HG02798 (cell line): ENCODE results near the gene KSR2.

ENCODE experiments used
- ATAC-seq: cut with Tn5 transposase; IDR thresholded peaks from one replicate; pipeline ENCODE4 v1.9.1; 2021; ENCODE audit warnings: mild to moderate bottlenecking; ENCODE audit not compliant: unreplicated experiment, poor library complexity

The KSR2 gene

DNA sequence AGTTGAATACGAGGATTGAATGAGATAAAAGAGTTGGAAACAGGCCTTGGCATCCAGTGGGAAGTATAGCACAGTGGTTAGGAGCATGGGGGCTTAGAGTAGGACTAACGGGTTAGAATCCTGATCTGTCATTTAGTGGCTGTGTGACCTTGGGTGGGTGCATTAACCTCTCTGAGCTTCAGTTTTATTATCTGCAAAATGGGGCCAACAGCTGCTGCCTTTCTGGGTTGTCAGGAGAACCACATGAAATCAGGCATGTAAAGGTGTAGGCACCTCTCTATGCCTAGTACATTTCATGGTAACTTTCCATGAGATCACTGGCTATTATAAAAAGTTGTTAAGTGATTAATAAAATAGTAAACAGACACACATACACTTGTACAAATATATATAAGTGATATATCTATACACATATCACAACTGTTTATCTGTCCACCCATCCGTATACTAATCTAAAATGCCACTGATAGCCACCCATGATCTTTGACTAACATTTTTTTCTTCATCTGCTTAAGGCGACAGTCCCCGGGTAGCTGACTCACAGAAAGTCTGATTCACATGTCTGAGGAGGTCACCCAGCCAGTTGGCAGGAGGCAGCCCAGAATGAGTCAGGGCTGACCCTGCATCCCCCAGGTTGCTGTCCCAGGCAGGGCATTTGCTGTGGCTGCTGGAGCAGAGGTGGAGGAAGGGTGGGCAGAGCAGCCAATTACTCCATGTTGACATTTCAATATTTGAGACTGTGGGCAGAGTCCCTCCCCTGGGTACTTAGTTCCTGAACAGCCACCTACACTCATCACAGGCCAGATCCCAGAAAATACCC, 481.7 kb downstream of the KSR2 start:
- no peak for ATAC-seq

GRCh38 chr12:117485984-117486839, 482.6 kb downstream of the KSR2 start:
- ATAC-seq = no peak

- no peak for ATAC-seq
Observed at GRCh38 chr12:117484901-117485300, 483.9 kb downstream of the KSR2 start.

DNA sequence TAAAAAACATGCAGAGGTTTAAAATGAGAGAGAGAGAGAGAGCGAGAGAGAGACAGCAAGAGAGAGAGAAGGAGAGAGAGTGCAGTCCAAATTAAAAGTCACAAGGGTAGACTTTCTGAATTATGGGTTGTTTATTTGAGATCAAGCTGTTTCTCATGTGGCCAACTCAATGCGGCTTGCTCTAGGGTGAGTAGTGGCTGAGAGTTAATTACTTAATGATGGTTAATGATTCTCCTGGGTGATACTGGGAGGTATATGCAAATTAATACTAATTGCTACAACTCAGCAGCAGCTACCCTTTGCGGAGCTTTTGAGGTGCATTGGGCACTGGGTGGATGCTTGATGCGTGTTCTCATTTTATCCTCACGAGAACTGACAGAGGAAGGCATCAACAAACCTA, 485.3 kb downstream of the KSR2 start:
- no peak for ATAC-seq

GRCh38 chr12:117481470-117481869, 487.3 kb downstream of the KSR2 start:
- ATAC-seq = no peak

DNA sequence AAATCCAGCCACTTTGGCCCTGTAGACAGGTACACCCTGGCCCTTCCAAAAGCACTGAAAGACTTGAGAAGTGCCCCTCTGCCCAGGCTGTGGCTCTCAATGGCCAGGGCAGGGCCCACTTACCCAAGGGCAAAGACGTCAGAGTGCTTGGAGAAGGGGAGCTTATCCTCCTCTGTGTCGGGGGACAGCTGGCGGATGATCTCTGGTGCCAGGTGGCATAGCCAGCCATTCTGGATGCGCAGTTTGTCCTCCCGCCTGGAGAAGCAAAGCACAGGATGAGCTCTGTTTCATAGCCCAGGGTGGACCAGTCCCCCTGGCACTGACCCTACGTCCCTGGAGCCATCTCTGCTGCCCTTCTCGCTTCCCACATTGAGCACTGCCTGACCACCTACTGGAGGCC, 492.4 kb downstream of the KSR2 start:
- ATAC-seq = no peak

DNA sequence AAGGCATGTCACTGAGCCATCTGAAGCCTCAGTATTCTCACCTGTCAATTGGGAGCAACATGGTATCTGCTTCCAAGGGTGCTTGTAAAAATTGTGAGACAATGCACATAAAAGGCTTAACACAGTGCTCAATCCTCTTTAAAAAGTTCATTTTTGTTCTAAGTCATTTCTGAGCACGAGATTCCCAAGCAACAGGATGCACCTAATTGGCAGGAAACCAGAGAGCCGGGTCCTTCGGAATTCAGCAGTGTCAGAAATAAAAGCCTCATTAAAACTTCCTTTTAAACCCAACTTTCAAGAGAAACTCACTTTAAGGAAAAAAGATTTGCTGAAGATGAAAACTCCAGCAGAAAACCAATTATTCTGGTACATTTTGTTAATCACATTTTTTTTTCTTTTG, 494.9 kb downstream of the KSR2 start:
- no peak for ATAC-seq

DNA sequence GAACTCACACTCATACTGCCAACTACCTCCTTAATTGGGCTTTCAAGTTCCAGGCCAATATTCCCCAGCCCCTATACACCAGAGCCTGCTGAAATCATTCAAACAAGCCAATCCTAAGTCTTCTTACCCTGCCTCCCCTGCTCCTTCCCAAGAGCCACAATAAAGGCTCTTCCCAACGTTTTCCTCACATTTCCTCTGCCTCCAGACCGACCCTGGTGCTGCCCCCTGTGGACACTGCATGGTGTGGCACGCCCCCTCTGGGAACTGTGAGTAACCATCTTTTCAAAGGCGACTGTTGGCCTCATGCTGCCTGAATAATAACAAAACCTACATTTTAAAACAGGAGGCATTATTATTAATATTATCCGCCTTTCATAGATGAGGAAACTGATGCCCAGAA, 495.8 kb downstream of the KSR2 start:
- ATAC-seq = no peak

DNA sequence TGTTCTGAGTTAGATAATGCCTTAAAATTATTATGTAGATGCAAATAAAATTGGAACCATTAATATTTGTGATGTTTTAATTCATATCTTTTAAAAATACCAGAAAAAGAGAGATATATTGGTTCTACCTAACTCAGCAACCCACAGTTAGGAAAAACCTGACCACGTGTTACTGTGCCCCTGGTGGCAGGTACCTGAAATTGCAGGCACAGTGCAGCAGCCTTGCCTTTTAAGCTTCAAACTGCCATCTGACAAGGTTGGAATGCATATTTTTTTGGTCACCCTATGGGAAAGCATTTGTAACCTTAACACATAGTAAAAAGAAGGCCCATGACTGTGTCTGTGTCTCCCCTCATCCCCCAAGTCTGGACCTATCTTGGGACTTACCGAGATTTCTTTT, 498.0 kb downstream of the KSR2 start:
- ATAC-seq = no peak

DNA sequence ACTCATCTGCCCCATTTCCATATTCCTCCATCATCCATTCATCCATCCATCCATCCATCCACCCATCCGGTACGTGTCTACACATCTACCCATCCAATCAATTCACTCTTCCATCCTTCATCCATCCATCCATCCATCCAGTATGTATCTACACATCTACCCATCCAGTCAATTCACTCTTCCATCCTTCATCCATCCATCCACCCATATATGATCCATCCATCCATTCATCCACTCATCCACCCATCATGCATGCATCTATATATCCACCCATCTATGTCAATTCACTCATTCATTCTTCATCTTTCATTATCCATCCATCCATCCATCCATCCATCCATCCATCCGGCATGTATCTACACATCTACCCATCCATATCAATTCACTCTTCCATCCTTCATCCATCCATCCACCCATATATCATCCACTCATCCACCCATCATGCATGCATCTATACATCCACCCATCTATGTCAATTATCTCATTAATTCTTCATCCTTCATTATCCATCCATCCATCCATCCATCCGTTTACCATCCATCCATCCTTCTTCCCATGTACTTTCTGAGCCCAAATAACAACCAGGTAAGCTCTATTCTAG, 498.8 kb downstream of the KSR2 start:
- no peak for ATAC-seq

DNA sequence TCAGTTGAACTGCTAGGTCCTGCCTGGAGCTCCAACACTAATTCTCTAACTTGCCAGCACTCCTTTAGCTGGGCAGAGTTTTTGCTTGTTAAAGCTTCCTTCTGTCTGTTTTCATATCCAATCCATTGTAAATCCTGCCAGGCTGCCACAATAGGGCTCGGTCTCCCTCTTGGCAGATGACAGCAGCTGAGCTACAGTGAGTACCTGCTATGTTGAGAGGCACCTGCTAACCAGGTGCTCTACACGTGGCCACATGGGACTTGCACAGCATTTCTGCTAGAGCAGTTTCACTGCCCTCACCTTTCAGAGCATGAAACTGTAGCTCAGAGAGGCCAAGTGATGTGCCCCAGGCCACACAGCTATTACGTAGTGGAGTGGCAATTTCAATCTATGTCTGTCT, 500.8 kb downstream of the KSR2 start:
- no peak for ATAC-seq

DNA sequence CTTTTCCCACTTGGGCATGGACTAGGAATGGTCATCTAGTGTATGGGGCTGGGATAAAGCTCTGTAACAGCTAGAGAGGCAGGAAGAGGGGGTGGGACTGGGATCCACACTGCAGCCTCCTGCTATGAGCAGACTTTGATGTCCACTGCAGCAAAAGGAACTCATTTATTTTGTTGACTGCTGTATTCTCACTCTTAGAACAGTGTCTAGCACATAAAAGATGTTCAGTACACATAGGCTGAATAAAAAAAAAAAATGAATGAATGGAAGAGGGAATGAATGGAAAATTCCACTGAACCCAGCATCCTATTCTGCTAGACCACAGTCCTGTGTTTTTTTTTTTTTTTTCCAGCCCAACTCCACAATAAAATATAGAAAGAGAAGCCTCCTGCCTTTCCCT, 501.2 kb downstream of the KSR2 start:
- no peak for ATAC-seq

DNA sequence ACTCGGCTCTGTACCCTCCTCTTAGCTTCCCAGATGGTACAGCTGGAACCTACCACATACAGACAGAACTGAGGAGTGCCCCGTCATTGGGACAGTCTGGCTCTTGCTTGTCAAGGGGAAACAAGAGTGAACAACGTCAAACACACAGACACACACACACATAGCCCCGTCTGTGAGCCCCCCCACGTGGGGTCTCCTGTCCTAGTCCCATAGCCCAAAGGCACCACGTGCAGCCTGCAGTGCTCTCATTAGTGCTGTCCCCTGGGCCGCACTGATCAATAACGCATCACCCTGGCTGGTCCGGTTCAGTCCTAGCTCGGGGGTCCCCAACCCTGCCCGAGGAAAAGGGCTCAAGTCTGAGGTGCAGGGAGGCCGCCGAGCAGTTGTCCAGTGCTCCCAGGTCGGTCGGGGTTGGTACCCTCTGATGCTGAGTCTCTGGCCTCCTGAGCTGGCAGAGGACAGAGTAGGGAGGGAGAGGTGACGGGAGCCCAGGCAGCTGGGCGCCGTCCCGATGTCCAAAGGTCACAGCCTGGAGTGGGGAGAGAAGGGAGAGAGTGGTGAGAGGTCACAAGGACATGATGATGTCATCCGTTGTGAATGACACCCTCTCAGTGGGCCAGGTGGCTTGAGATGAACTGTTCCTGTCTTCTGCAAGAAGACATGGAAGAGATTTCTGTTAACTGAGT, 502.0 kb downstream of the KSR2 start:
- ATAC-seq = no peak

- no peak for ATAC-seq
Observed at GRCh38 chr12:117461732-117462131, 507.1 kb downstream of the KSR2 start.

DNA sequence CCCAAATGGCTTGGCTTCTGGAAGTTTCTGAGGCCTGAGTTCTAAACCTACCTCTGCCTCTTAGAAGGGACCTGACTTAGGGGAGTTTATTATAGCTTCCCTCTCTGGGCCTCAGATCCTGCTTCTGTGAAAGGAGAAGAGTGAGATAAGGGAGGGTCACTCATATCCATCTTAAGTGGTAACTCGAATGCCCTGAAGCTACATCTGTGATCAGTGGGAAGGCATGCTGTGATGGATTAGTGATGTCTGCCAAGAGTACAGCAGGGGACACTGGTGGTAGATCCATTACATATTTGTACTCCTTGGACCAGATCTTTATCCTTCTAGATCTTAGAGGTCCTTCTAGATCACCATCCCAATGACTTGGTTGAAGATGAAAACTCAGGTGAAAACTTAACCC, 509.6 kb downstream of the KSR2 start:
- no peak for ATAC-seq

- no peak for ATAC-seq
Observed at GRCh38 chr12:117457189-117457588, 511.6 kb downstream of the KSR2 start.

- no peak for ATAC-seq
Observed at GRCh38 chr12:117456076-117456475, 512.7 kb downstream of the KSR2 start.

DNA sequence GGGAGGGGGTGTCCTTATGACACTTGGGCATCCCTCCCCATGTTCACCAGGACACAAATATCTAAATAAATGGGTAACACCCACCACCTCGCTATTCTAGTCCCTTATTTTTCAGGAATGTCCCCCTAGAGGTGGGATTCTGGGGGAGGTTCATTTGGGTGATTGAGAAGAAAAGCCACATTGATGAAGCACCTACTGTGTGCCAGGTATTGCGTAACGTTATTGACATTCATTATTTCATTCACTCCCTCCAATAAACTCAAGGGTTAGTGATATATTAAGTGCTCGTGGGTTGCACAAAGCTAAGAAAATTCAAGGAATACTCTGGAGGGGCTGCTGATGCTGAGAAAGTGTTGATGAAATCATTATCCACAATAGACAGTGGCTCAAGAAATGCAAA, 514.8 kb downstream of the KSR2 start:
- no peak for ATAC-seq

- ATAC-seq = no peak
Observed at GRCh38 chr12:117452112-117452511, 516.7 kb downstream of the KSR2 start.

DNA sequence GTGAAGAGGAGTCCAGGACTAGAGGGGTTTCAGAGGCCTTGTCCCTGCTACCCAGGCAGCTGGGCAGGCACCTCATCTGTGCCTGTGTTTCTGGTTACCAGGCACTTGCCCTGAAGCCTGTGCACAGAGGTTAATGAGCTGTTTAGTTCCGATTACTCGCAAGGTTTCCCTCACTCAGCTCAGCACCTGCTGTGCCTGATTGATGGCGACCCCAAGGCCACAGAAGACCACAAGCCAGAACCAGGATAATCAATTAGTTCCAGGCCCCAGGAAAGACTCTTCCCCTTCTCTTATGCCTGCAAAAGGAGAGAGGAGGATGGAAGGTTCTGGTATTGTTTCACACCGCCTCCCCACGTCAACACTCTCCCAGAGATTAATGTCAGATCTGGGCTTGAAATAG, 518.6 kb downstream of the KSR2 start:
- ATAC-seq = no peak
